ENCODE results near the gene POLR2H. TPM values are rescaled to one million over a fixed set of nuclear protein-coding genes. Genes with fewer than 3 reads are reported as not detected.

POLR2H gene
- total and polyA plus RNA-seq, 9 donors = 47.3 to 86.9 (median 60.6) TPM

GRCh38 chr3:184366619-184367289, 5.2 kb downstream of the POLR2H start:
- TF ChIP-seq EP300 (IDR thresholded peaks at IDR 0.05) (no peak), POLR2A (IDR thresholded peaks at IDR 0.05) (no peak)
- TF ChIP-seq, protein P1, sequence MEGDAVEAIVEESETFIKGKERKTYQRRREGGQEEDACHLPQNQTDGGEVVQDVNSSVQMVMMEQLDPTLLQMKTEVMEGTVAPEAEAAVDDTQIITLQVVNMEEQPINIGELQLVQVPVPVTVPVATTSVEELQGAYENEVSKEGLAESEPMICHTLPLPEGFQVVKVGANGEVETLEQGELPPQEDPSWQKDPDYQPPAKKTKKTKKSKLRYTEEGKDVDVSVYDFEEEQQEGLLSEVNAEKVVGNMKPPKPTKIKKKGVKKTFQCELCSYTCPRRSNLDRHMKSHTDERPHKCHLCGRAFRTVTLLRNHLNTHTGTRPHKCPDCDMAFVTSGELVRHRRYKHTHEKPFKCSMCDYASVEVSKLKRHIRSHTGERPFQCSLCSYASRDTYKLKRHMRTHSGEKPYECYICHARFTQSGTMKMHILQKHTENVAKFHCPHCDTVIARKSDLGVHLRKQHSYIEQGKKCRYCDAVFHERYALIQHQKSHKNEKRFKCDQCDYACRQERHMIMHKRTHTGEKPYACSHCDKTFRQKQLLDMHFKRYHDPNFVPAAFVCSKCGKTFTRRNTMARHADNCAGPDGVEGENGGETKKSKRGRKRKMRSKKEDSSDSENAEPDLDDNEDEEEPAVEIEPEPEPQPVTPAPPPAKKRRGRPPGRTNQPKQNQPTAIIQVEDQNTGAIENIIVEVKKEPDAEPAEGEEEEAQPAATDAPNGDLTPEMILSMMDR (IDR thresholded peaks at IDR 0.05) = no peak
- Histone ChIP-seq H3K4me3 (no peak overlapping the region), H3K9me3 (no peaks in the 10 kb centered on the region), H3K27me3 (no peaks in the 10 kb centered on the region), H3K36me3 (no peaks in the 10 kb centered on the region), H3K27ac (no peak overlapping the region), H3K4me1 (ENCODE audit: insufficient read depth) (peaks cover 4% of the 10 kb centered on the region)
- DNase-seq = no peak
- 83 to 86% (median 86%) methylated on average over 5 of the region's 5 CpGs for WGBS, 3 donors
- intact Hi-C loops (cut with DNase I) = loop anchor here in 1 of 4 donors (10.0 kb wide), 1 partner anchor 52 kb away; the partner anchor contains the start of gene EIF4G1

DNA sequence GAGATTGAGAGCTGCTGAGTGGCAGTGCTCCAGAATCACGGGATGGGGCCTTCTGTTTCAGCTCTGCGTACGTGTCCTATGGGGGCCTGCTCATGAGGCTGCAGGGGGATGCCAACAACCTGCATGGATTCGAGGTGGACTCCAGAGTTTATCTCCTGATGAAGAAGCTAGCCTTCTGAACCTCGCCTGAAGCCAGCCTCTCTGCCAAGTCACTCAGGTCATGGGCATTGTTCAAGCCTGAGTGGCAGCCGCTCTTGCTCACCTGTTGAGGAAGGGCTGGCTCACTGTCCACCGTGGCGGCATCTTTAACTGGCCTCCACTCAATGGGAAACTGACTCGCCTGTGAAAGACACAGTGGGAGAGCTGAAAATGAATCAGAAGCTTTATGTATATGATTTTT, 6.6 kb downstream of the POLR2H start:
- peaks cover 4% of the 10 kb centered on the region for H3K4me1 ChIP-seq (ENCODE audit: insufficient read depth)
- no peak overlapping the region for H3K4me3 ChIP-seq
- no peak overlapping the region for H3K27ac ChIP-seq
- intact Hi-C loops (cut with DNase I) = loop anchor here in 1 of 4 donors (10.0 kb wide), 1 partner anchor 53 kb away; the partner anchor contains the start of gene EIF4G1
- no peaks in the 10 kb centered on the region for H3K27me3 ChIP-seq
- H3K9me3 ChIP-seq = no peaks in the 10 kb centered on the region
- H3K36me3 ChIP-seq = no peaks in the 10 kb centered on the region
- 68 to 75% (median 74%) methylated on average over 9 of the region's 9 CpGs for WGBS, 3 donors
- TF ChIP-seq, protein P1 (IDR thresholded peaks at IDR 0.05) = no peak
- TF ChIP-seq POLR2A (IDR thresholded peaks at IDR 0.05) (no peak), EP300 (IDR thresholded peaks at IDR 0.05) (no peak)
- no peak for DNase-seq

DNA sequence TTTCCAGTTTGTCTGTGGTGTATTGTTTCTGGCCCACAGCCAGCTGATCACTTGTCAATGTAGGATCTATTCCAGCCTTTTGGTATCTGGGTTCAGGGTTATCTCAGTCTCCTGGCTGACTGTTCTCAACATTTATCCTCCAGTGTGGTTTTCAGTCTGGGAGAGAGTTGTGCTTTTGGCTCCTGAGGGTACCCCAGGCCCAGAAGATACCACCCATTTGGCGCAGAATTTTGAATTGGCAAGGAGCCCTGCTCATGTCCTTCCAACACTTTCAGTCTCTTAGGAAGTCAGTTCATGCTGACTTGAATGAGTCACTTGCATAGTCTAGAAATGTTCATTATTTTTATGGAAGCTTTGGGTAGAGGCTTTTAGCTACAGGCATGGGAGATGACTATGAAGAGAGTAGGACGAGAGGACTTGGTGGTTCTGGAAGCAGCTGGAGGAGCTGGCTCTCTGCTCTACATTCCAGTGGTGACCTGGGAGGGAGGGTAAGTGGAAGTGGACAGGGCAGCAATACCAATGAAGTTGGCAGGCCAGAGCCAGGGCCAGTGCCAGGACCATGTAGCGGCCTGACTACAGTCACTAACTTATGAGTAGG, 7.2 kb downstream of the POLR2H start:
- H3K27ac ChIP-seq = no peak overlapping the region
- TF ChIP-seq, protein P1 (IDR thresholded peaks at IDR 0.05) = no peak
- no peak for TF ChIP-seq EP300 (IDR thresholded peaks at IDR 0.05)
- no peak for TF ChIP-seq POLR2A (IDR thresholded peaks at IDR 0.05)
- no peak overlapping the region for H3K4me3 ChIP-seq
- intact Hi-C loops (cut with DNase I) = loop anchor here in 1 of 4 donors (10.0 kb wide), 1 partner anchor 54 kb away; the partner anchor contains the start of gene EIF4G1
- H3K4me1 ChIP-seq (ENCODE audit: insufficient read depth) = peaks cover 4% of the 10 kb centered on the region
- no peaks in the 10 kb centered on the region for H3K9me3 ChIP-seq
- H3K27me3 ChIP-seq = no peaks in the 10 kb centered on the region
- WGBS, 3 donors = 26 to 50% (median 39%) methylated on average over 3 of the region's 3 CpGs
- H3K36me3 ChIP-seq = no peaks in the 10 kb centered on the region
- no peak for DNase-seq

GRCh38 chr3:184371570-184372018, 10.1 kb downstream of the POLR2H start:
- peaks cover 2% of the 10 kb centered on the region for H3K4me1 ChIP-seq (ENCODE audit: insufficient read depth)
- H3K4me3 ChIP-seq = no peak overlapping the region
- WGBS, 3 donors = 32 to 44% (median 35%) methylated on average over 5 of the region's 5 CpGs
- peak; percentile 82 to 86 (median 83) for DNase-seq
- H3K9me3 ChIP-seq = no peaks in the 10 kb centered on the region
- TF ChIP-seq EP300 (IDR thresholded peaks at IDR 0.05) = no peak
- no peak for TF ChIP-seq POLR2A (IDR thresholded peaks at IDR 0.05)
- TF ChIP-seq, protein P1 (IDR thresholded peaks at IDR 0.05) = peak; percentile 87 to 89 (median 88)
- H3K27me3 ChIP-seq = no peaks in the 10 kb centered on the region
- no peaks in the 10 kb centered on the region for H3K36me3 ChIP-seq
- intact Hi-C loops (cut with DNase I) = loop anchor here (5.0 to 10.0 kb wide), 5 partner anchors 46 to 393 kb away; no protein-coding TSS in a partner anchor
- H3K27ac ChIP-seq = no peak overlapping the region

Measured in ovary (tissue), 9 donors.